ENCODE data around the gene IGF2BP2. TPM values are rescaled to one million over a fixed set of nuclear protein-coding genes. Genes with fewer than 3 reads are reported as not detected.

IGF2BP2 gene
- total and polyA plus RNA-seq, 4 donors, result 0.18 to 17.5 (median 6.1) TPM

GRCh38 chr3:185632996-185633395 lies 191.8 kb downstream of the IGF2BP2 start:
- Histone ChIP-seq H3K27me3 (ENCODE audit: control insufficient read depth in 1 of 2, insufficient read depth in 2 of 2, low read length in 1 of 2) (no peaks in the 10 kb centered on the region), H3K9me3 (ENCODE audit: control insufficient read depth, low read length) (no peaks in the 10 kb centered on the region), H3K27ac (ENCODE audit: low read depth in 1 of 2, low read length in 2 of 2) (no peak overlapping the region), H3K36me3 (ENCODE audit: control insufficient read depth in 1 of 2, insufficient read depth in 2 of 2, low read length in 1 of 2) (peaks cover 0 to 2% of the 10 kb centered on the region in 2 donors), H3K4me1 (ENCODE audit: control insufficient read depth in 1 of 2, insufficient read depth in 2 of 2, low read length in 2 of 2) (no peaks in the 10 kb centered on the region), H3K4me3 (ENCODE audit: low read length in 2 of 2) (no peak overlapping the region)
- ATAC-seq (ENCODE audit: low FRiP score) (no peak), DNase-seq (no peak)
- intact Hi-C loops (cut with DNase I), result no loop called here
- 92 to 95% methylated on average over 4 of the region's 4 CpGs for WGBS, 2 donors

DNA sequence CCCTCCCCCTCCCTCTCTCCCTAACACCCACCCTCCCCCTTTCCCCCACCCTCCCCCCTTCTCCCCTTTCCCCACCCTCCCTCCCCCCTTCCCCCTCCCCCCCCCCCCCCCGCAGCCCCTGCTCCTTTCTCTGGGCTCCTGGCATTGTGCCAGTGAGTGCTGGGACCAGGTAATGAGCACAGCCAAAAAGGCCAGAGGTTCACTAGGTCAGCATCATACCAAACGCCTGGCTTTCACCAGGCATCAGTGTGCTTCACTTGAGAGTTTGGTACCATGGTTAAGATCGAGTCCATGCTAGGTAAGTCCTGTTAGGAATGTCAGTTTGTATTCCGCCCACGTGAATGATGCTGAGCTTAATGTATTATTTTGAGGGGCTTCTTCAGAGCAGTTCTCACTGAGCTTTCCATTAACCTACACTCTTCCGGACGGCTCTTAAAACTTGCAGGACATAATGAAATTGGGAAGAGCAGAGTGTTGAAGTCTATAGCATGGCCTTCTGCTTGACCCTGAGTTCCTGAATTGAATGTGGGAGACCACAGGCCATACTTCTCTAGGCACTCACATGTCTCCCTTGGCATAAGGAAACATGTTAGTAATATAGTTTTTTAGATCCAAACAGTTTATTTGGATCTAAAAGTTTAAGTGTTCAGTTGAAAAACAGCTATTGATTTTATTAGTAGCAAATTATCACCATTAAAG lies 193.2 kb downstream of the IGF2BP2 start:
- H3K9me3 ChIP-seq (ENCODE audit: control insufficient read depth, low read length), result no peaks in the 10 kb centered on the region
- H3K27me3 ChIP-seq (ENCODE audit: control insufficient read depth in 1 of 2, insufficient read depth in 2 of 2, low read length in 1 of 2), result no peaks in the 10 kb centered on the region
- WGBS, 2 donors, result 90 to 91% methylated on average over 6 of the region's 7 CpGs
- no peak overlapping the region for H3K4me3 ChIP-seq (ENCODE audit: low read length in 2 of 2)
- no peak overlapping the region for H3K27ac ChIP-seq (ENCODE audit: low read depth in 1 of 2, low read length in 2 of 2)
- DNase-seq, result no peak
- ATAC-seq (ENCODE audit: low FRiP score), result no peak
- H3K4me1 ChIP-seq (ENCODE audit: control insufficient read depth in 1 of 2, insufficient read depth in 2 of 2, low read length in 2 of 2), result no peaks in the 10 kb centered on the region
- intact Hi-C loops (cut with DNase I), result no loop called here
- H3K36me3 ChIP-seq (ENCODE audit: control insufficient read depth in 1 of 2, insufficient read depth in 2 of 2, low read length in 1 of 2), result peaks cover 0 to 2% of the 10 kb centered on the region in 2 donors

DNA sequence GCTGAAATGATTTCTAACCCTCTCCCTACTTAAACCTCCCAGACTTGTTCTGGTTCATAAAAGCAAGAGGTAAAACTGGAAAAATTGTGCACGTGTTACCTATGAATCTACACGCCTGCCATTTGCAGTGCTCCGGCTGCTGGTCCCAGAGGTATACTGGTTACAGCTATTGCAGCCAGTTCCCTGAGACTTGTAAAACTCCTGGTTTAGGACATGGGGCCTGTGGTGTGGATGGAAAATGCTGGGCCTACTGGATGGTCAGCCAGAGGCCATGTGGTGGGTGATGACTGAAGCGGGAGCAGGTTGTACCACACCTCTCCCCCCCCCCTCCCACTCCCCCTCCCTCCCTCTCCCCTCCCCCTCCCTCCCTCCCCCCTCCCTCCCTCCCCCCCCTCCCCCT lies 193.7 kb downstream of the IGF2BP2 start:
- Histone ChIP-seq H3K9me3 (ENCODE audit: control insufficient read depth, low read length) (no peaks in the 10 kb centered on the region), H3K4me1 (ENCODE audit: control insufficient read depth in 1 of 2, insufficient read depth in 2 of 2, low read length in 2 of 2) (no peaks in the 10 kb centered on the region), H3K27me3 (ENCODE audit: control insufficient read depth in 1 of 2, insufficient read depth in 2 of 2, low read length in 1 of 2) (no peaks in the 10 kb centered on the region), H3K36me3 (ENCODE audit: control insufficient read depth in 1 of 2, insufficient read depth in 2 of 2, low read length in 1 of 2) (peaks cover 0 to 2% of the 10 kb centered on the region in 2 donors), H3K4me3 (ENCODE audit: low read length in 2 of 2) (no peak overlapping the region), H3K27ac (ENCODE audit: low read depth in 1 of 2, low read length in 2 of 2) (no peak overlapping the region)
- ATAC-seq (ENCODE audit: low FRiP score) (peak; percentile 48), DNase-seq (no peak)
- intact Hi-C loops (cut with DNase I), result no loop called here
- 74% methylated on average over 4 of the region's 4 CpGs for WGBS, 2 donors

DNA sequence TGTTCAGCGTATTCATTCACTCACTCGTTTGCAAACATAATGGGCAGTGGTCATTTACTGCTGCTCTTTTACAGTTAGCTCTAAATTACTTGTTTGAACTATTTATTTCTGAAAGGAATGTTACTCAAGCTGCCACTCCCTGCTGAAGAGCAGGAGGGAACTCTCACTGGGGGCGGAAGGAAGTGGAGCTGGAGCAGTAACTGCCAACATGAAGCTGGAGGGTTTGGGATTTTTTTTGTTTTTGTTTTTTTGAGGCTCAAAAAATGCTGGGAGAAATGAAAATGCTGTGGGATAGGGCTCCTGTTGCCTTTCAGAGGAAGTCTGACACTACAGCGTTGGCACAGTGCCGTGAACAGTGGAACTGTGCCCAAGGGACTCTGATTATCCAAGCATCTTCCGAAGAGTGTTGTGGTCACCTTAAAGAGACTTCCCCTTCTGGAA lies 194.6 kb downstream of the IGF2BP2 start:
- no peaks in the 10 kb centered on the region for H3K9me3 ChIP-seq (ENCODE audit: control insufficient read depth, low read length)
- 53 to 55% methylated on average over 6 of the region's 6 CpGs for WGBS, 2 donors
- DNase-seq (peak in 1 of 2 donors; percentile 64), ATAC-seq (ENCODE audit: low FRiP score) (peak; percentile 64)
- H3K27ac ChIP-seq (ENCODE audit: low read depth in 1 of 2, low read length in 2 of 2), result no peak overlapping the region
- intact Hi-C loops (cut with DNase I), result no loop called here
- H3K36me3 ChIP-seq (ENCODE audit: control insufficient read depth in 1 of 2, insufficient read depth in 2 of 2, low read length in 1 of 2), result peaks cover 2% of the 10 kb centered on the region in 2 donors
- no peak overlapping the region for H3K4me3 ChIP-seq (ENCODE audit: low read length in 2 of 2)
- no peaks in the 10 kb centered on the region for H3K4me1 ChIP-seq (ENCODE audit: control insufficient read depth in 1 of 2, insufficient read depth in 2 of 2, low read length in 2 of 2)
- H3K27me3 ChIP-seq (ENCODE audit: control insufficient read depth in 1 of 2, insufficient read depth in 2 of 2, low read length in 1 of 2), result no peaks in the 10 kb centered on the region

- no peaks in the 10 kb centered on the region for H3K27me3 ChIP-seq (ENCODE audit: control insufficient read depth in 1 of 2, insufficient read depth in 2 of 2, low read length in 1 of 2)
- intact Hi-C loops (cut with DNase I), result no loop called here
- H3K27ac ChIP-seq (ENCODE audit: low read depth in 1 of 2, low read length in 2 of 2), result no peak overlapping the region
- 74 to 79% methylated on average over 4 of the region's 4 CpGs for WGBS, 2 donors
- ATAC-seq (ENCODE audit: low FRiP score) (no peak), DNase-seq (no peak)
- no peaks in the 10 kb centered on the region for H3K9me3 ChIP-seq (ENCODE audit: control insufficient read depth, low read length)
- peaks cover 2% of the 10 kb centered on the region in 2 donors for H3K36me3 ChIP-seq (ENCODE audit: control insufficient read depth in 1 of 2, insufficient read depth in 2 of 2, low read length in 1 of 2)
- no peaks in the 10 kb centered on the region for H3K4me1 ChIP-seq (ENCODE audit: control insufficient read depth in 1 of 2, insufficient read depth in 2 of 2, low read length in 2 of 2)
- H3K4me3 ChIP-seq (ENCODE audit: low read length in 2 of 2), result no peak overlapping the region
Measured at GRCh38 chr3:185629554-185630181, 195.2 kb downstream of the IGF2BP2 start.

DNA sequence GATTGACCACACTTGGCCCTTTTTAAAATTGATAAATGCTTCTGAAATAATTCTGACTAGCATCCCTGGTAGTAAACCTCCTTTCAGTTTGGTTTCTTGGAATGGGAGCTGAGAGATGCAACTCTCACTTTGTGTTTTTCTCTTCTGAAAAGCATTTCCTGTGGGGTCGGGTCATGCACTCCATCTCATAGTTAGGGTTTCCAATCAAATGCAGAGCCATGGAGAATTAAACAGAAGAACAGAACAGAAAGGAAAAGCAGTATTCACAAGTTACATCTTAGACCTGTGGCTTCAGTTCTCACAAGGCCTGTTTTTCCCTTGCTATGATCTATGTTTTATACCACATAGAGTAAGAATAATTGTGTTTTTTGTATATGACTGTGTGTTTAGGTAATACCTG lies 199.1 kb downstream of the IGF2BP2 start:
- intact Hi-C loops (cut with DNase I), result no loop called here
- H3K27ac ChIP-seq (ENCODE audit: low read depth in 1 of 2, low read length in 2 of 2), result no peak overlapping the region
- H3K27me3 ChIP-seq (ENCODE audit: control insufficient read depth in 1 of 2, insufficient read depth in 2 of 2, low read length in 1 of 2), result no peaks in the 10 kb centered on the region
- H3K9me3 ChIP-seq (ENCODE audit: control insufficient read depth, low read length), result no peaks in the 10 kb centered on the region
- H3K4me3 ChIP-seq (ENCODE audit: low read length in 2 of 2), result no peak overlapping the region
- no peaks in the 10 kb centered on the region for H3K4me1 ChIP-seq (ENCODE audit: control insufficient read depth in 1 of 2, insufficient read depth in 2 of 2, low read length in 2 of 2)
- WGBS, 2 donors, result 63 to 73% methylated on average over 1 of the region's 1 CpG
- peaks cover 4 to 7% of the 10 kb centered on the region in 2 donors for H3K36me3 ChIP-seq (ENCODE audit: control insufficient read depth in 1 of 2, insufficient read depth in 2 of 2, low read length in 1 of 2)
- DNase-seq (no peak), ATAC-seq (ENCODE audit: low FRiP score) (no peak)

DNA sequence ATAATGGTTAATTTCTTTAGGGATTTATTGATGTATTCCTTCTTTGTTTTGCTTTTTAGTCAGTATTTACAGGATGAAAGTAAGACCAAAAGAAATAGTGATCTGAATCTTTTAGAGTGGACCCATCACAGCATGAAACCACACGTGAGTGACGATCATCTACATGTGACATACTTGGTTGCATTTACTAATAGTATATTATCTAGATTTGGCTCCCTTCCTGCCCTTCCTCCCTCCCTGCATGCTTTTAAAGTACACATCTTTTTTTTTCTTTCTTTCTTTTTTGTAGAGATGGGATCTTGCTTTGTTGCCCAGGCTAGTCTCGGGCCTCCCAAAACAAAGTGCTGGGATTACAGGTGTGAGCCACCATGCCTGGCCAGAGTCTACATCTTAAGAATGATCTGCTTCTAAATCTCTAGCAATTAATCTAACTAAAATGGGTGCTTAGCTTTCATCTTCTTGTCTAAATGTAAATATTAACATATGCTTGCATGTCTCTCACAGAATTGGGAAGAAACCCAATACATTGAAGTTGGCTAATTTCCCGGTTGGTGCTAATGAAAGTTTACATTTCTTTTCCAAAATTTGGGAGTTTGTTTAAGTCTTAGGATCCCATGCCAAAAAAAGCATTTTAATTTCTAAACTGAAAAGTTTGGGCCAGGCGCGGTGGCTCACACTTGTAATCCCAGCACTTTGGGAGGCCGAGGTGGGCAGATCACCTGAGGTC lies 200.7 kb downstream of the IGF2BP2 start:
- H3K9me3 ChIP-seq (ENCODE audit: control insufficient read depth, low read length), result no peaks in the 10 kb centered on the region
- no peak for ATAC-seq (ENCODE audit: low FRiP score)
- H3K4me1 ChIP-seq (ENCODE audit: control insufficient read depth in 1 of 2, insufficient read depth in 2 of 2, low read length in 2 of 2), result no peaks in the 10 kb centered on the region
- 90 to 91% methylated on average over 7 of the region's 7 CpGs for WGBS, 2 donors
- H3K27ac ChIP-seq (ENCODE audit: low read depth in 1 of 2, low read length in 2 of 2), result no peak overlapping the region
- no peaks in the 10 kb centered on the region for H3K27me3 ChIP-seq (ENCODE audit: control insufficient read depth in 1 of 2, insufficient read depth in 2 of 2, low read length in 1 of 2)
- peaks cover 4 to 5% of the 10 kb centered on the region in 2 donors for H3K36me3 ChIP-seq (ENCODE audit: control insufficient read depth in 1 of 2, insufficient read depth in 2 of 2, low read length in 1 of 2)
- intact Hi-C loops (cut with DNase I), result no loop called here
- no peak for DNase-seq
- H3K4me3 ChIP-seq (ENCODE audit: low read length in 2 of 2), result no peak overlapping the region

GRCh38 chr3:185613016-185613415 lies 211.8 kb downstream of the IGF2BP2 start:
- Histone ChIP-seq H3K4me1 (ENCODE audit: control insufficient read depth in 1 of 2, insufficient read depth in 2 of 2, low read length in 2 of 2) (no peaks in the 10 kb centered on the region), H3K27me3 (ENCODE audit: control insufficient read depth in 1 of 2, insufficient read depth in 2 of 2, low read length in 1 of 2) (no peaks in the 10 kb centered on the region), H3K9me3 (ENCODE audit: control insufficient read depth, low read length) (no peaks in the 10 kb centered on the region), H3K27ac (ENCODE audit: low read depth in 1 of 2, low read length in 2 of 2) (no peak overlapping the region), H3K36me3 (ENCODE audit: control insufficient read depth in 1 of 2, insufficient read depth in 2 of 2, low read length in 1 of 2) (peaks cover 1 to 8% of the 10 kb centered on the region in 2 donors), H3K4me3 (ENCODE audit: low read length in 2 of 2) (no peak overlapping the region)
- intact Hi-C loops (cut with DNase I), result no loop called here
- DNase-seq, result no peak
- WGBS, 2 donors, result 89 to 90% methylated on average over 6 of the region's 6 CpGs
- ATAC-seq (ENCODE audit: low FRiP score), result no peak
